MM.1S (cell line): ENCODE results near the gene MAGI2.

Experiments used
- EZH2 ChIP-seq: fragments of 300-600 bp; sonication (generic); optimal IDR thresholded peaks from 2 replicates; pipeline ENCODE3; 2017; ENCODE audit warnings: low read depth, mild to moderate bottlenecking, antibody characterized with exemption, low read length, mixed read lengths
- EZH2phosphoT487 ChIP-seq: fragments of 300-600 bp; sonication (generic); IDR thresholded peaks from 2 replicates; pipeline ENCODE4 v1.6.1; 2018; ENCODE audit warnings: antibody characterized with exemption, low read length
- TF ChIP-seq, protein P1 (sequence below): fragments of 300-600 bp; sonication (generic); IDR thresholded peaks from 2 replicates; pipeline ENCODE4 v1.5.1; 2016; ENCODE audit warnings: antibody characterized with exemption, low read length, mixed read lengths

DNA sequence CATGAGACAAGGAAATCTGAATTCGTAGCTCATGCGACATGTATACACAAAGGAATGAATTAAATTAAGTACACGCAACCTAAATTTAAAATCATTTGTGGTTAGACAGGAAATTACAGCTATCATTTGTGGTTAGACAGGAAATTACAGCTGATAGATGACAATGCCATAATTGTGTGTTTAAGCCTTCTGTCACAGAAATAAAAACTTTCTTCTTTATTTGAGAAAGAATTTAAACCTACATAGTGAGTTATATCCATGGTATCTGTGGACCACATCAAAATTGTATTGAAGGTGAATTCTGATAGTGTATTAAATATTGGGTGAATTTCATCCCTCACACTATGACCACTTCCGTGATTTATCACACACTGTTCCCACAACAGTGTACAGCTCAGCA is 362.9 kb downstream of the MAGI2 start:
- TF ChIP-seq, protein P1, sequence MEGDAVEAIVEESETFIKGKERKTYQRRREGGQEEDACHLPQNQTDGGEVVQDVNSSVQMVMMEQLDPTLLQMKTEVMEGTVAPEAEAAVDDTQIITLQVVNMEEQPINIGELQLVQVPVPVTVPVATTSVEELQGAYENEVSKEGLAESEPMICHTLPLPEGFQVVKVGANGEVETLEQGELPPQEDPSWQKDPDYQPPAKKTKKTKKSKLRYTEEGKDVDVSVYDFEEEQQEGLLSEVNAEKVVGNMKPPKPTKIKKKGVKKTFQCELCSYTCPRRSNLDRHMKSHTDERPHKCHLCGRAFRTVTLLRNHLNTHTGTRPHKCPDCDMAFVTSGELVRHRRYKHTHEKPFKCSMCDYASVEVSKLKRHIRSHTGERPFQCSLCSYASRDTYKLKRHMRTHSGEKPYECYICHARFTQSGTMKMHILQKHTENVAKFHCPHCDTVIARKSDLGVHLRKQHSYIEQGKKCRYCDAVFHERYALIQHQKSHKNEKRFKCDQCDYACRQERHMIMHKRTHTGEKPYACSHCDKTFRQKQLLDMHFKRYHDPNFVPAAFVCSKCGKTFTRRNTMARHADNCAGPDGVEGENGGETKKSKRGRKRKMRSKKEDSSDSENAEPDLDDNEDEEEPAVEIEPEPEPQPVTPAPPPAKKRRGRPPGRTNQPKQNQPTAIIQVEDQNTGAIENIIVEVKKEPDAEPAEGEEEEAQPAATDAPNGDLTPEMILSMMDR = no peak
- TF ChIP-seq EZH2 (no peak), EZH2phosphoT487 (no peak)
